Keratinocyte (primary cell): ENCODE measurements around the gene CCDC122.

Source experiments
- EZH2 ChIP-seq: IDR thresholded peaks from one replicate; pipeline ENCODE4 v1.6.1; 2012; ENCODE audit warnings: inconsistent platforms, mild to moderate bottlenecking, low read length, moderate library complexity
- TF ChIP-seq, protein P1 (sequence below), 3 experiments: IDR thresholded peaks in 1 of 3; conservative IDR thresholded peaks in 1 of 3; optimal IDR thresholded peaks in 1 of 3; 2 replicates in 2 of 3; 3 replicates in 1 of 3; pipeline versions ENCODE3 to v1.5.1; 2011; ENCODE audit warnings: low read length in 3 of 3, mild to moderate bottlenecking in 3 of 3, moderate library complexity in 2 of 3, control low read depth in 1 of 3, inconsistent platforms in 1 of 3; ENCODE audit not compliant: insufficient read depth in 2 of 3; ENCODE audit errors: extremely low read depth in 1 of 3

DNA sequence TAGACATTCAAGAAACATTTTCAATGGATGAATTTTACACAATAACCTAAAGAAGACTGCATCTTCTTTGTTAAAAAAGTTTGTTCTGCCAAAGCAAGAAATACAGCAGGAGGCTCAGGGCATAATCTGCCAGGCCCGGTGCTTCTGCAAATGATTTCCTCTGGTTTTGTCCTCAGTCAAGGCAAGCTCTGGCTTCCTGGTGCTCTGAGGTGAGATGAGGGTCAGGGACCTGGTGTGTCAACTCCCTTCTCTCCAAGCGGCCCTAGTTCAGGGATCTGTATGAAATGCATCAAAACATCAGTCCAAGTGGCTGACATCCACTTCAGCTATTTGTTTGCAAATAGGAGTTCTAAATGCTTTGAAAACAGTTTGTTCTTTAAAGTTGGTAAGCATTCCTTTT lies 31.7 kb upstream of the CCDC122 start:
- TF ChIP-seq, protein P1, sequence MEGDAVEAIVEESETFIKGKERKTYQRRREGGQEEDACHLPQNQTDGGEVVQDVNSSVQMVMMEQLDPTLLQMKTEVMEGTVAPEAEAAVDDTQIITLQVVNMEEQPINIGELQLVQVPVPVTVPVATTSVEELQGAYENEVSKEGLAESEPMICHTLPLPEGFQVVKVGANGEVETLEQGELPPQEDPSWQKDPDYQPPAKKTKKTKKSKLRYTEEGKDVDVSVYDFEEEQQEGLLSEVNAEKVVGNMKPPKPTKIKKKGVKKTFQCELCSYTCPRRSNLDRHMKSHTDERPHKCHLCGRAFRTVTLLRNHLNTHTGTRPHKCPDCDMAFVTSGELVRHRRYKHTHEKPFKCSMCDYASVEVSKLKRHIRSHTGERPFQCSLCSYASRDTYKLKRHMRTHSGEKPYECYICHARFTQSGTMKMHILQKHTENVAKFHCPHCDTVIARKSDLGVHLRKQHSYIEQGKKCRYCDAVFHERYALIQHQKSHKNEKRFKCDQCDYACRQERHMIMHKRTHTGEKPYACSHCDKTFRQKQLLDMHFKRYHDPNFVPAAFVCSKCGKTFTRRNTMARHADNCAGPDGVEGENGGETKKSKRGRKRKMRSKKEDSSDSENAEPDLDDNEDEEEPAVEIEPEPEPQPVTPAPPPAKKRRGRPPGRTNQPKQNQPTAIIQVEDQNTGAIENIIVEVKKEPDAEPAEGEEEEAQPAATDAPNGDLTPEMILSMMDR (optimal IDR thresholded peaks at IDR 0.05 in 1 of 3, IDR thresholded peaks at IDR 0.05 in 1 of 3, conservative IDR thresholded peaks at IDR 0.05 in 1 of 3; ENCODE audit: extremely low read depth in 1 of 3, insufficient read depth in 2 of 3, low read length in 3 of 3) = no peak
- no peak for TF ChIP-seq EZH2
